AG09319 (cell line): Measurements from ENCODE around the gene ZSWIM1.
A peak's percentile ranks its signal among the peaks of the same experiment; 100 is the strongest.

Source experiments
- DNase-seq: peaks from one replicate; pipeline ENCODE4 v3.0.0-alpha.2; 2010; ENCODE audit warnings: low read depth; ENCODE audit errors: extremely low read depth
- TF ChIP-seq, protein P1 (sequence below): IDR thresholded peaks from 2 replicates; pipeline ENCODE4 v1.5.1; 2011; ENCODE audit warnings: low read depth, mild to moderate bottlenecking, inconsistent platforms, low read length, moderate library complexity

Gene ZSWIM1

DNA sequence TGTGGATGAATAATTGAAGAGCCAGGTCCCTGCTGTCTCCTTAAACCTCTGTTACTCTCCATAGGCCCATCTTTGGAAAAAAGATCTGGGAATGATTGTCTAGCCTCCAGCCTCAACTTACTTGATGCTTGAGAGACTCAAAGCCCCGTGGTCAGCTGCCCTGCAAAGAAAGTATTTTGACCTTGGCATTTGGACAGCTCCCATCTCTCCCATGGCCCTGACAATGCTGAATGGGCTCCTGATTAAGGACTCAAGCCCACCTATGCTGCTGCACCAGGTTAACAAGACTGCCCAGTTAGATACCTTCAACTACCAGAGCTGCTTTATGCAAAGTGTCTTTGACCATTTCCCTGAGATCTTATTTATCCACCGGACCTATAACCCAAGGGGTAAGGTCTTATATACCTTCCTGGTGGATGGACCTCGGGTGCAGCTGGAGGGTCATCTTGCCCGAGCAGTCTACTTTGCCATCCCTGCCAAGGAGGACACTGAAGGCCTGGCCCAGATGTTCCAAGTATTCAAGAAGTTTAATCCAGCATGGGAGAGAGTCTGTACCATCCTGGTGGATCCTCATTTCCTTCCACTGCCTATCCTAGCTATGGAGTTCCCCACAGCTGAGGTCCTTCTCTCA lies 1.6 kb downstream of the ZSWIM1 start:
- no peak for DNase-seq
- TF ChIP-seq, protein P1, sequence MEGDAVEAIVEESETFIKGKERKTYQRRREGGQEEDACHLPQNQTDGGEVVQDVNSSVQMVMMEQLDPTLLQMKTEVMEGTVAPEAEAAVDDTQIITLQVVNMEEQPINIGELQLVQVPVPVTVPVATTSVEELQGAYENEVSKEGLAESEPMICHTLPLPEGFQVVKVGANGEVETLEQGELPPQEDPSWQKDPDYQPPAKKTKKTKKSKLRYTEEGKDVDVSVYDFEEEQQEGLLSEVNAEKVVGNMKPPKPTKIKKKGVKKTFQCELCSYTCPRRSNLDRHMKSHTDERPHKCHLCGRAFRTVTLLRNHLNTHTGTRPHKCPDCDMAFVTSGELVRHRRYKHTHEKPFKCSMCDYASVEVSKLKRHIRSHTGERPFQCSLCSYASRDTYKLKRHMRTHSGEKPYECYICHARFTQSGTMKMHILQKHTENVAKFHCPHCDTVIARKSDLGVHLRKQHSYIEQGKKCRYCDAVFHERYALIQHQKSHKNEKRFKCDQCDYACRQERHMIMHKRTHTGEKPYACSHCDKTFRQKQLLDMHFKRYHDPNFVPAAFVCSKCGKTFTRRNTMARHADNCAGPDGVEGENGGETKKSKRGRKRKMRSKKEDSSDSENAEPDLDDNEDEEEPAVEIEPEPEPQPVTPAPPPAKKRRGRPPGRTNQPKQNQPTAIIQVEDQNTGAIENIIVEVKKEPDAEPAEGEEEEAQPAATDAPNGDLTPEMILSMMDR: no peak

- TF ChIP-seq, protein P1: no peak
Measured at GRCh38 chr20:45883100-45883469, 2.1 kb downstream of the ZSWIM1 start.

GRCh38 chr20:45886590-45887345 lies 5.7 kb downstream of the ZSWIM1 start:
- TF ChIP-seq, protein P1: no peak
- DNase-seq: no peak

More at GRCh38 chr20:45883100-45883469, 2.1 kb downstream of the ZSWIM1 start:
- DNase-seq: no peak

DNA sequence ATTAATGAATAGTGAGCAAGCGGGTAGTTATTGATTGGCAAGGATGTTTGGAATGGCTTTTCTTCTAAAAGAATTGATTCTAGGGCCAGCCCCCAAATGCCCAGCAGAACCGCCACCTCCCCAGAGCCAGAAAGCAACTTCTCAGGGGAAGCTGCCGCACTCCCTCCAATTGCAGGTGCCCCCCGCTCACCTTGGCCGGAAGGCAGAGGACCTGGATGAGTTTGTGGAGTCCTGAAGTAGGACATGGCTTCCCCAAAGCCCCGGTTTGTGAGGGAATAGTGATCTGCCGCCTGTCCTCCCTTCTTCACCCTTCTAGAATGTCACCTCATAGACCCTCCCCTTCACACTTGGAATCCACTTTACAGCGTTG lies 6.3 kb downstream of the ZSWIM1 start, which contains the start of gene SPATA25:
Gene SPATA25 (minus strand): TSS at position 277 of the 370 bp plus-strand sequence. CDS start 32 bp downstream, at position 245.
- TF ChIP-seq, protein P1: no peak
- DNase-seq: no peak

GRCh38 chr20:45888681-45889080 lies 7.7 kb downstream of the ZSWIM1 start:
- no peak for DNase-seq
- TF ChIP-seq, protein P1: no peak

GRCh38 chr20:45890077-45890984 lies 9.3 kb downstream of the ZSWIM1 start:
- peak; percentile 48 for DNase-seq

More at GRCh38 chr20:45890077-45890984, 9.3 kb downstream of the ZSWIM1 start:
- TF ChIP-seq, protein P1: peak; percentile 80
